ENCODE data around the gene MIP. TPM values are rescaled to one million over a fixed set of nuclear protein-coding genes. Genes with fewer than 3 reads are reported as not detected.

The MIP gene
- total RNA-seq, 1 experiment from 2014 or later, result not detected

- no peaks in the 10 kb centered on the region for H3K9me3 ChIP-seq (ENCODE audit: control insufficient read depth, insufficient read depth, low read depth, low read length)
- TF ChIP-seq CTCF (IDR thresholded peaks at IDR 0.05) (no peak), TCF7L2 (IDR thresholded peaks at IDR 0.05; ENCODE audit: low read depth, low read length) (no peak), SIN3A (IDR thresholded peaks at IDR 0.05; ENCODE audit: borderline replicate concordance, insufficient read depth, low read depth, low read length) (no peak), POLR2AphosphoS5 (IDR thresholded peaks at IDR 0.05; ENCODE audit: low read depth, low read length) (no peak), REST (IDR thresholded peaks at IDR 0.05; ENCODE audit: insufficient read depth in 1 of 2, low read depth in 2 of 2, low read length in 1 of 2) (no peak)
- DNase-seq (ENCODE audit: low read depth, low spot score) (no peak), ATAC-seq (no peak)
- no peaks in the 10 kb centered on the region for H3K36me3 ChIP-seq (ENCODE audit: control insufficient read depth, insufficient read depth, low read length)
- in situ Hi-C loops (cut with HindIII; ENCODE audit: low pct_unique_long_range_greater_than_20kb, low sequenced_read_pairs), result no loop called here
- ChIA-PET CTCF (no interaction called here), POLR2A (no interaction called here)
- no peaks in the 10 kb centered on the region; the same call in 1 of the 2 replicates for H3K27me3 ChIP-seq (ENCODE audit: control insufficient read depth, insufficient read depth, low read length)
- no peak overlapping the region for H3K27ac ChIP-seq (ENCODE audit: low read length)
- no TSS peak for BruUV-seq (replicated peaks)
- no peak overlapping the region for H3K4me3 ChIP-seq (ENCODE audit: low read depth in 2 of 2, low read length in 2 of 2)
- no peaks in the 10 kb centered on the region for H3K4me1 ChIP-seq (ENCODE audit: control insufficient read depth, insufficient read depth, low read length)
- intact Hi-C loops (cut with micrococcal nuclease; ENCODE audit: unreplicated experiment), result no loop called here
Observed at GRCh38 chr12:56479625-56480024, 25.2 kb upstream of the MIP start.

- ChIA-PET CTCF (no interaction called here), POLR2A (interaction anchor here (0.6 kb wide), 1 partner anchor 18 kb away, joined by 9 read pairs; no protein-coding TSS in a partner anchor)
- ATAC-seq, result peak; percentile 11; the same call in 1 of the 2 replicates
- no peaks in the 10 kb centered on the region for H3K4me1 ChIP-seq (ENCODE audit: control insufficient read depth, insufficient read depth, low read length)
- H3K27me3 ChIP-seq (ENCODE audit: control insufficient read depth, insufficient read depth, low read length), result no peaks in the 10 kb centered on the region
- no peak overlapping the region for H3K4me3 ChIP-seq (ENCODE audit: low read depth in 2 of 2, low read length in 2 of 2)
- in situ Hi-C loops (cut with HindIII; ENCODE audit: low pct_unique_long_range_greater_than_20kb, low sequenced_read_pairs) (no loop called here), intact Hi-C loops (cut with micrococcal nuclease; ENCODE audit: unreplicated experiment) (no loop called here)
- TF ChIP-seq CTCF (IDR thresholded peaks at IDR 0.05), result no peak
- TF ChIP-seq SIN3A (IDR thresholded peaks at IDR 0.05; ENCODE audit: borderline replicate concordance, insufficient read depth, low read depth, low read length), result no peak
- no peak for TF ChIP-seq POLR2AphosphoS5 (IDR thresholded peaks at IDR 0.05; ENCODE audit: low read depth, low read length)
- TF ChIP-seq REST (IDR thresholded peaks at IDR 0.05; ENCODE audit: insufficient read depth in 1 of 2, low read depth in 2 of 2, low read length in 1 of 2), result no peak
- TF ChIP-seq TCF7L2 (IDR thresholded peaks at IDR 0.05; ENCODE audit: low read depth, low read length), result no peak
- no TSS peak for BruUV-seq (replicated peaks)
- H3K27ac ChIP-seq (ENCODE audit: low read length), result no peak overlapping the region
- H3K9me3 ChIP-seq (ENCODE audit: control insufficient read depth, insufficient read depth, low read depth, low read length), result no peaks in the 10 kb centered on the region
- DNase-seq (ENCODE audit: low read depth, low spot score), result no peak
- H3K36me3 ChIP-seq (ENCODE audit: control insufficient read depth, insufficient read depth, low read length), result no peaks in the 10 kb centered on the region
Observed at GRCh38 chr12:56477521-56478225, 23.2 kb upstream of the MIP start.
